ENCODE measurements around the gene NAA40. TPM values are rescaled to one million over a fixed set of nuclear protein-coding genes. Genes with fewer than 3 reads are reported as not detected.

The NAA40 gene
- total and polyA plus RNA-seq, 2 of the 13 experiments (the other 11 are each of a cell fraction or from before 2014, with no cell fraction given): 11.1 to 17.9 TPM

DNA sequence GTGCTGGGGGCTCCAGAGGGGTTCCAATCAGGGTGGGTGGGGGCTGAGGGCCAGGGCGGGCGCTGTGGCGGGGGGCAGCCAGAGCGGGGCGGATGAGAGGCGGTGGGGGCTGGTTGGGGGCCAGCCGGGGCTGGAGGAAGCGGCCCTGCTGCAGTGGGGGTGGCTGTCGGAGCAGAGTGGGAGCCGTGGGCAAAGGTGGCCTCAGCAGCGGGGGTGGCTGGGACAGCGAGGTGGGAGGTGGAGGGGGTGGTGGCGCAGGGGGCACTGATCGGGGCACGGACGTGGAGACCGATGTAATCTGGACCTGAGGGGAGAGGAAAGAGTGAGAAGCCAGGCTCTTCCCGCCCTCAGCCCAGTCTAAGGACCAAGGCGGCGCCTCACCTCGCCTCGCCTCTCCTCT, 26.9 kb upstream of the NAA40 start:
- H2AFZ ChIP-seq (ENCODE audit: low read length): no peak overlapping the region
- POLR2A ChIA-PET: interaction anchor here (1.4 kb wide), 1 partner anchor 78 kb away, joined by 3 read pairs; no protein-coding TSS in a partner anchor
- ATAC-seq (no peak), FAIRE-seq (no peak), DNase-seq (ENCODE audit: low spot score) (no peak)
- H3K36me3 ChIP-seq (replicated peaks in 1 of 2; ENCODE audit: control insufficient read depth in 1 of 2, insufficient read depth in 2 of 2, low read length in 2 of 2): peaks cover 6 to 17% of the 10 kb centered on the region in 2 experiments; a peak in 3 of 5 replicates
- H3K9ac ChIP-seq (ENCODE audit: insufficient read depth, low read depth, low read length): no peak overlapping the region
- H3K4me2 ChIP-seq (ENCODE audit: low read depth, low read length): no peak overlapping the region
- no peaks in the 10 kb centered on the region for H4K20me1 ChIP-seq (ENCODE audit: insufficient read depth, low read length)
- H3K4me3 ChIP-seq (replicated peaks in 1 of 3; ENCODE audit: insufficient read depth in 1 of 3, low read depth in 2 of 3, low read length in 3 of 3): no peak overlapping the region
- no TSS peak for BruUV-seq (replicated peaks)
- no peaks in the 10 kb centered on the region for H3K79me2 ChIP-seq (ENCODE audit: insufficient read depth, low read length)
- in situ Hi-C loops (cut with HindIII; ENCODE audit: extremely low pct_ligation_motif_present, low pct_unique_long_range_greater_than_20kb): loop anchor here (10.0 kb wide), 1 partner anchor 147 kb away; the partner anchor contains the start of gene ZFTA
- intact Hi-C loops (cut with micrococcal nuclease; ENCODE audit: unreplicated experiment): no loop called here
- CTCF ChIA-PET (ENCODE audit: low intra/inter-chr PET ratio, low total read pairs): no interaction called here
- no peaks in the 10 kb centered on the region for H3K9me3 ChIP-seq (ENCODE audit: low read length)
- H3K27me3 ChIP-seq (ENCODE audit: control insufficient read depth in 1 of 2, insufficient read depth in 2 of 2, low read length in 2 of 2): no peaks in the 10 kb centered on the region; a peak in 2 of 5 replicates
- peaks cover 5% of the 10 kb centered on the region; the same call in 1 of the 2 replicates for H3K4me1 ChIP-seq (ENCODE audit: insufficient read depth, low read length)
- 97% methylated on average over 22 of the region's 22 CpGs for WGBS (ENCODE audit: low lambda C conversion rate)
- no peak overlapping the region for H3K27ac ChIP-seq (ENCODE audit: extremely low read length, insufficient read depth, low read length)
- TF ChIP-seq, protein P1, sequence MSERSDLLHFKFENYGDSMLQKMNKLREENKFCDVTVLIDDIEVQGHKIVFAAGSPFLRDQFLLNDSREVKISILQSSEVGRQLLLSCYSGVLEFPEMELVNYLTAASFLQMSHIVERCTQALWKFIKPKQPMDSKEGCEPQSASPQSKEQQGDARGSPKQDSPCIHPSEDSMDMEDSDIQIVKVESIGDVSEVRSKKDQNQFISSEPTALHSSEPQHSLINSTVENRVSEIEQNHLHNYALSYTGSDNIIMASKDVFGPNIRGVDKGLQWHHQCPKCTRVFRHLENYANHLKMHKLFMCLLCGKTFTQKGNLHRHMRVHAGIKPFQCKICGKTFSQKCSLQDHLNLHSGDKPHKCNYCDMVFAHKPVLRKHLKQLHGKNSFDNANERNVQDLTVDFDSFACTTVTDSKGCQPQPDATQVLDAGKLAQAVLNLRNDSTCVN (CRISPR knock-in tag; IDR thresholded peaks at IDR 0.05; ENCODE audit: borderline replicate concordance): no peak
- TF ChIP-seq GATA4 (IDR thresholded peaks at IDR 0.05; ENCODE audit: borderline replicate concordance, low read depth) (no peak), ZNF646 (CRISPR knock-in tag; IDR thresholded peaks at IDR 0.05) (no peak), ZNF512 (CRISPR knock-in tag; IDR thresholded peaks at IDR 0.05) (no peak), PHF5A (CRISPR knock-in tag; IDR thresholded peaks at IDR 0.05; ENCODE audit: low read depth, unreplicated experiment) (no peak), ZNF550 (CRISPR knock-in tag; IDR thresholded peaks at IDR 0.05; ENCODE audit: borderline replicate concordance) (no peak), ZNF10 (CRISPR knock-in tag; IDR thresholded peaks at IDR 0.05; ENCODE audit: borderline replicate concordance, low read depth) (no peak)
- TF ChIP-seq, protein P2, sequence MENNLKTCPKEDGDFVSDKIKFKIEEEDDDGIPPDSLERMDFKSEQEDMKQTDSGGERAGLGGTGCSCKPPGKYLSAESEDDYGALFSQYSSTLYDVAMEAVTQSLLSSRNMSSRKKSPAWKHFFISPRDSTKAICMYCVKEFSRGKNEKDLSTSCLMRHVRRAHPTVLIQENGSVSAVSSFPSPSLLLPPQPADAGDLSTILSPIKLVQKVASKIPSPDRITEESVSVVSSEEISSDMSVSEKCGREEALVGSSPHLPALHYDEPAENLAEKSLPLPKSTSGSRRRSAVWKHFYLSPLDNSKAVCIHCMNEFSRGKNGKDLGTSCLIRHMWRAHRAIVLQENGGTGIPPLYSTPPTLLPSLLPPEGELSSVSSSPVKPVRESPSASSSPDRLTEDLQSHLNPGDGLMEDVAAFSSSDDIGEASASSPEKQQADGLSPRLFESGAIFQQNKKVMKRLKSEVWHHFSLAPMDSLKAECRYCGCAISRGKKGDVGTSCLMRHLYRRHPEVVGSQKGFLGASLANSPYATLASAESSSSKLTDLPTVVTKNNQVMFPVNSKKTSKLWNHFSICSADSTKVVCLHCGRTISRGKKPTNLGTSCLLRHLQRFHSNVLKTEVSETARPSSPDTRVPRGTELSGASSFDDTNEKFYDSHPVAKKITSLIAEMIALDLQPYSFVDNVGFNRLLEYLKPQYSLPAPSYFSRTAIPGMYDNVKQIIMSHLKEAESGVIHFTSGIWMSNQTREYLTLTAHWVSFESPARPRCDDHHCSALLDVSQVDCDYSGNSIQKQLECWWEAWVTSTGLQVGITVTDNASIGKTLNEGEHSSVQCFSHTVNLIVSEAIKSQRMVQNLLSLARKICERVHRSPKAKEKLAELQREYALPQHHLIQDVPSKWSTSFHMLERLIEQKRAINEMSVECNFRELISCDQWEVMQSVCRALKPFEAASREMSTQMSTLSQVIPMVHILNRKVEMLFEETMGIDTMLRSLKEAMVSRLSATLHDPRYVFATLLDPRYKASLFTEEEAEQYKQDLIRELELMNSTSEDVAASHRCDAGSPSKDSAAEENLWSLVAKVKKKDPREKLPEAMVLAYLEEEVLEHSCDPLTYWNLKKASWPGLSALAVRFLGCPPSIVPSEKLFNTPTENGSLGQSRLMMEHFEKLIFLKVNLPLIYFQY (CRISPR knock-in tag; IDR thresholded peaks at IDR 0.05; ENCODE audit: borderline replicate concordance): no peak
